Stimulated activated effector memory CD8-positive, alpha-beta T cell treated with anti-CD3 and anti-CD28 coated beads, Interleukin-12 subunit alpha, Interleukin-12 subunit beta, amount 100 ng/mL, for 72 hours (primary cell): ENCODE data around the gene HLA-A.
"Not testable (repeated sequence)": the region's sequence is repeated elsewhere in the genome, so short reads cannot be mapped to it uniquely, and the experiment has no call there.

Experiments used
- ATAC-seq: fragments of 150-1000 bp; cut with Tn5 transposase; 2 replicates; pipeline ENCODE4 v1.10.0; 2021
- DNase-seq, 2 donors: peaks; one replicate each; pipeline ENCODE4 v3.0.0; 2021 to 2022; ENCODE audit warnings: low spot score in 2 of 2
- H3K27ac Mint-ChIP-seq: one replicate; pipeline ENCODE4 v1.8.0; 2022; ENCODE audit warnings: mild to moderate bottlenecking, mixed read lengths
- H3K36me3 Mint-ChIP-seq: one replicate; pipeline ENCODE4 v1.8.0; 2022; ENCODE audit warnings: mild to moderate bottlenecking, mixed read lengths
- H3K4me1 Mint-ChIP-seq: one replicate; pipeline ENCODE4 v1.8.0; 2022; ENCODE audit warnings: mixed read lengths
- H3K4me3 Mint-ChIP-seq: one replicate; pipeline ENCODE4 v1.8.0; 2022; ENCODE audit warnings: mild to moderate bottlenecking, mixed read lengths
- H3K9me3 Mint-ChIP-seq: one replicate; pipeline ENCODE4 v1.8.0; 2022; ENCODE audit warnings: mixed read lengths

HLA-A gene

GRCh38 chr6:29946223-29947076, 4.1 kb downstream of the HLA-A start:
- DNase-seq (no peak), ATAC-seq (no peak)
- peaks cover 78% of the 10 kb centered on the region for H3K36me3 Mint-ChIP-seq
- peak overlapping the region; percentile 88 for H3K27ac Mint-ChIP-seq
- H3K4me1 Mint-ChIP-seq, result peaks cover 73% of the 10 kb centered on the region
- no peaks in the 10 kb centered on the region for H3K9me3 Mint-ChIP-seq
- H3K4me3 Mint-ChIP-seq, result peak overlapping the region; percentile 71

- peak overlapping the region; percentile 88 for H3K27ac Mint-ChIP-seq
- H3K36me3 Mint-ChIP-seq, result peaks cover 70% of the 10 kb centered on the region
- ATAC-seq, result no peak
- no peak for DNase-seq
- H3K4me1 Mint-ChIP-seq, result peaks cover 65% of the 10 kb centered on the region
- no peaks in the 10 kb centered on the region for H3K9me3 Mint-ChIP-seq
- no peak overlapping the region for H3K4me3 Mint-ChIP-seq
These were observed 5.0 kb downstream of the HLA-A start for GRCh38 chr6:29947077-29947980.

- Mint-ChIP-seq H3K4me3 (no peak overlapping the region), H3K36me3 (peaks cover 61% of the 10 kb centered on the region), H3K27ac (peak overlapping the region; percentile 88), H3K9me3 (no peaks in the 10 kb centered on the region), H3K4me1 (peaks cover 61% of the 10 kb centered on the region)
- no peak for DNase-seq
- peak; percentile 2 for ATAC-seq
These were observed 5.9 kb downstream of the HLA-A start for GRCh38 chr6:29948277-29948676.

DNA sequence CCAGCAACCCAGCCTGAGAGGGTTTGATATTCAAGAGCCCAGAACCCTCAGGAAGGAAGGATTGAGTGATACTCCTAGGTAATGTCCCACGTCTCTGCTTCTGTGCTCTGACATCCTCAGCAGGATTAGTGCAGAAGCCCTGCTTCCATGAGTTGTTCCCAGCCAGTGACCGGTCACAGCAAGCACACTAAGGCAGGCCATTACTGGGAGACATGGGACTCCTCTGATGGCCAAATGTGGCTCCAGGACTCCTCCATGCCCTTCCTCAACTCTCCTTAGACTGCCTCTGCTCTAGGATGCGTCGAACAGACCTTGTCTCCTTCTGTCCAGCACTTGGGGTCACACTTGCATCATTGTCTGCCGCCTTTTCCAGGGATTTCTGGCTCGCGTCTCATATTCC, 7.6 kb downstream of the HLA-A start:
- Mint-ChIP-seq H3K36me3 (peaks cover 44% of the 10 kb centered on the region), H3K4me3 (no peak overlapping the region), H3K27ac (no peak overlapping the region), H3K9me3 (no peaks in the 10 kb centered on the region), H3K4me1 (peaks cover 45% of the 10 kb centered on the region)
- DNase-seq, result no peak
- no peak for ATAC-seq

GRCh38 chr6:29951882-29952281, 9.6 kb downstream of the HLA-A start:
- Mint-ChIP-seq H3K27ac (no peak overlapping the region), H3K36me3 (peaks cover 25% of the 10 kb centered on the region), H3K4me3 (no peak overlapping the region), H3K9me3 (no peaks in the 10 kb centered on the region), H3K4me1 (peaks cover 25% of the 10 kb centered on the region)
- no peak for ATAC-seq
- DNase-seq, result no peak

GRCh38 chr6:29953001-29953441, 10.7 kb downstream of the HLA-A start:
- no peak for DNase-seq
- Mint-ChIP-seq H3K4me1 (peaks cover 18% of the 10 kb centered on the region), H3K9me3 (no peaks in the 10 kb centered on the region)

DNA sequence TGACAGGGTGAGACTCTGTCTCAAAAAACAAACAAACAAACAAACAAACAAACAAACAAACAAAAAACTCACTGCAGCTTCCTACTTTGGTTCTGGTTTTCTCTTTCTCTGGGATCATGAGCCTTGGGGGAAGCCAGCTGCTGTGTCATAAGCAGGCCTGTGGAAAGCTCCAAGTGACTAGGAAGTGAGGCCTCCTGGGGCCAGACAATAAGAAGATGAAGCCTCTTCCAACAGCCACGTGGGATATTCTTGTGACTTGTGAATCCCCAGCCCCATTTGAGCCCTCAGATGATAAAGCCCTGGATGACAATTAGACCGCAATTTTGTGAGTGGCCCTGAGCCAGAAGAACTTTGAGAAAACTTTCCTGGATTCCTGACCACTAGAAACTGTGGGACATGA, 11.4 kb downstream of the HLA-A start:
- no peaks in the 10 kb centered on the region for H3K9me3 Mint-ChIP-seq
- H3K4me1 Mint-ChIP-seq, result peaks cover 15% of the 10 kb centered on the region
- DNase-seq (no peak), ATAC-seq (no peak)
- H3K4me3 Mint-ChIP-seq, result no peak overlapping the region
- peak overlapping the region; percentile 9 for H3K27ac Mint-ChIP-seq
- peaks cover 7% of the 10 kb centered on the region for H3K36me3 Mint-ChIP-seq

More at GRCh38 chr6:29953001-29953441, 10.7 kb downstream of the HLA-A start:
- Mint-ChIP-seq H3K4me3 (no peak overlapping the region), H3K27ac (peak overlapping the region; percentile 9), H3K36me3 (peaks cover 13% of the 10 kb centered on the region)
- peak; percentile 59 for ATAC-seq

GRCh38 chr6:29954272-29954671, 11.9 kb downstream of the HLA-A start:
- Mint-ChIP-seq H3K4me3 (no peak overlapping the region), H3K9me3 (no peaks in the 10 kb centered on the region), H3K36me3 (peaks cover under 1% of the 10 kb centered on the region), H3K27ac (no peak overlapping the region), H3K4me1 (peaks cover 10% of the 10 kb centered on the region)
- DNase-seq (no peak), ATAC-seq (no peak)

GRCh38 chr6:29955783-29956182, 13.5 kb downstream of the HLA-A start:
- Mint-ChIP-seq H3K27ac (no peak overlapping the region), H3K9me3 (no peaks in the 10 kb centered on the region), H3K36me3 (no peaks in the 10 kb centered on the region), H3K4me3 (no peak overlapping the region), H3K4me1 (peaks cover under 1% of the 10 kb centered on the region)
- DNase-seq (no peak), ATAC-seq (no peak)

GRCh38 chr6:29956518-29956917, 14.2 kb downstream of the HLA-A start:
- no peaks in the 10 kb centered on the region for H3K36me3 Mint-ChIP-seq

DNA sequence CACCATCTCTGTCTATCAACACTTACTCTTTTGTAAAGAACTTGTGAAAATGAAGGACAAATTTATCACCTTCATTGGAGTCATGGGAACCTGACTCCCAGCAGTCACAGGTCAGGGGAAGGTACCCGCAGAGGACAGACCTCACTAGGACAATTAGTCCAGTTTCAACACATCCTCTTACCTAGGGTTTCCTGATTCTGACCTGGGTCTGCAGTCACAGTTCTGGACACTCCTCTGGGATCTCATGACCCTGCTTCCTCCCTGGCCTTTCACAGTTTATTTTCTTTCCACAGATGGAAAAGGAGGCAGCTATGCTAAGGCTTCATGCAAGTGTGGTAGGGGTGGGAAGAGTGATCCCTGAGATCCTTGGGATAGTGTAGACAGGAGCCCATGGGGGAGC, 15.7 kb downstream of the HLA-A start:
- no peak overlapping the region for H3K4me3 Mint-ChIP-seq
- H3K36me3 Mint-ChIP-seq, result no peaks in the 10 kb centered on the region
- ATAC-seq (no peak), DNase-seq (no peak)
- H3K4me1 Mint-ChIP-seq, result no peaks in the 10 kb centered on the region
- no peak overlapping the region for H3K27ac Mint-ChIP-seq
- no peaks in the 10 kb centered on the region for H3K9me3 Mint-ChIP-seq

More at GRCh38 chr6:29956518-29956917, 14.2 kb downstream of the HLA-A start:
- no peak for ATAC-seq
- Mint-ChIP-seq H3K4me1 (no peaks in the 10 kb centered on the region), H3K9me3 (no peaks in the 10 kb centered on the region), H3K27ac (no peak overlapping the region), H3K4me3 (no peak overlapping the region)
- no peak for DNase-seq

- Mint-ChIP-seq H3K27ac (no peak overlapping the region), H3K36me3 (no peaks in the 10 kb centered on the region), H3K4me1 (no peaks in the 10 kb centered on the region), H3K9me3 (no peaks in the 10 kb centered on the region), H3K4me3 (no peak overlapping the region)
- no peak for DNase-seq
- ATAC-seq, result no peak
These were observed 16.6 kb downstream of the HLA-A start for GRCh38 chr6:29958921-29959320.

GRCh38 chr6:29959467-29959866, 17.1 kb downstream of the HLA-A start:
- DNase-seq, result no peak
- H3K36me3 Mint-ChIP-seq, result no peaks in the 10 kb centered on the region
- ATAC-seq, result no peak

GRCh38 chr6:29961966-29962365, 19.6 kb downstream of the HLA-A start:
- Mint-ChIP-seq H3K4me1 (peaks cover 28% of the 10 kb centered on the region), H3K27ac (no peak overlapping the region), H3K4me3 (no peak overlapping the region), H3K9me3 (no peaks in the 10 kb centered on the region), H3K36me3 (peaks cover 7% of the 10 kb centered on the region)
- DNase-seq (no peak), ATAC-seq (no peak)

More at GRCh38 chr6:29959467-29959866, 17.1 kb downstream of the HLA-A start:
- Mint-ChIP-seq H3K27ac (no peak overlapping the region), H3K4me3 (no peak overlapping the region), H3K4me1 (peaks cover 4% of the 10 kb centered on the region), H3K9me3 (no peaks in the 10 kb centered on the region)

DNA sequence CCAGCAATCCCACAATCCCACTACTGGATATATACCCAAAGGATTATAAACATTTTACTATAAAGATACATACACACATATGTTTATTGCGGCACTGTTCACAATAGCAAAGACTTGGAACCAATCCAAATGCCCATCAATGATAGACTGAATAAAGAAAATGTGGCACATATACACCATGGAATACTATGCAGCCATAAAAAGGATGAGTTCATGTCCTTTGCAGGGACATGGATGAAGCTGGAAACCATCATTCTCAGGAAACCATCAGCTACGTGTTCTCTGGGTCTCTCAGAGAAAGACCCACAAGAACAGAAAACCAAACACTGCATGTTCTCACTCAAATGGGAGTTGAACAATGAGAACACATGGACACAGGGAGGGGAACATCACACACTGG, 21.4 kb downstream of the HLA-A start:
- not testable (repeated sequence) for H3K9me3 Mint-ChIP-seq

More for the DNA sequence above, 21.4 kb downstream of the HLA-A start:
- H3K4me3 Mint-ChIP-seq, result peak overlapping the region; percentile 85
- not testable (repeated sequence) for DNase-seq, ATAC-seq, H3K36me3 Mint-ChIP-seq
- H3K27ac Mint-ChIP-seq, result peak overlapping the region; percentile 92
- H3K4me1 Mint-ChIP-seq, result peaks cover 28% of the 10 kb centered on the region
